Activated T-helper 1 cell treated with anti-CD3 and anti-CD28 coated beads, Interleukin-2, amount 50 U/mL, for 16 hours (primary cell): ENCODE results near the gene KAT8.

ENCODE experiments used
- DNase-seq, 2 donors: peaks; one replicate each; pipeline ENCODE4 v3.0.0-alpha.2; 2020; ENCODE audit warnings: low read depth in 1 of 2, low spot score in 1 of 2

KAT8 gene

DNA sequence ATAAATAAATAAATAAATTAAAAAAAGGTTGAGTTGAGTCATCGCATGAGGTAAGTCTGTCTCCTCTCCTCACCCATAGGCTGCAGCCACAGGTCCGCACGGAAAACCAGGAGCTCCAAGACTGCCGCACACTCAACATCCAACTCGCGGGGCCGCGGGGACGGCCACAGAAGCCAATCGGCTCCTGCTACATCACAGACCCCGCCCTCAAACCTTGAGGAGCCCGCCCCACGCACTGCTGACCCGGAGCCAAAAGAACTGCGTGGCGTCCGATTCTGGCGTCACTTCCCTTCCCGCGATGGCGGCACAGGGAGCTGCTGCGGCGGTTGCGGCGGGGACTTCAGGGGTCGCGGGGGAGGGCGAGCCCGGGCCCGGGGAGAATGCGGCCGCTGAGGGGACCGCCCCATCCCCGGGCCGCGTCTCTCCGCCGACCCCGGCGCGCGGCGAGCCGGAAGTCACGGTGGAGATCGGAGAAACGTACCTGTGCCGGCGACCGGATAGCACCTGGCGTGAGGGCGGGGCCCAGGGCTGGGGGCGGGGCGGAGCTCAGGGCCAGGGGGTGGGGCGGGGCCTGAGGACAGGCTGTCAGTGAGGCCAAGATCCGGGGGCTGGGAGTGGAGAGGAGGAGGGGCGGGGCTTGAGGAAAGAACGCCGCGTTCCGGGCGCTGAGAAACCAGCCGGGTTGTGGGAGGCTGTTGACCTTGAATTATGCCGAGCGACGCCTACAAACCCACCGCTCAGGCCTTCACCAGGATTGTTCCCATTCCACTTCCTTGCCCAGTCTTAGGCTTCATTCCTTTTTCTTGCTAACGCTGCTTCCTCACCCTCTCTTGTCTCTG is at the start of gene KAT8:
TSS of gene KAT8 (plus strand) at position 281 of the 839 bp plus-strand sequence. CDS start at position 299, 18 bp downstream.
- DNase-seq = peak; percentile 92 to 95

DNA sequence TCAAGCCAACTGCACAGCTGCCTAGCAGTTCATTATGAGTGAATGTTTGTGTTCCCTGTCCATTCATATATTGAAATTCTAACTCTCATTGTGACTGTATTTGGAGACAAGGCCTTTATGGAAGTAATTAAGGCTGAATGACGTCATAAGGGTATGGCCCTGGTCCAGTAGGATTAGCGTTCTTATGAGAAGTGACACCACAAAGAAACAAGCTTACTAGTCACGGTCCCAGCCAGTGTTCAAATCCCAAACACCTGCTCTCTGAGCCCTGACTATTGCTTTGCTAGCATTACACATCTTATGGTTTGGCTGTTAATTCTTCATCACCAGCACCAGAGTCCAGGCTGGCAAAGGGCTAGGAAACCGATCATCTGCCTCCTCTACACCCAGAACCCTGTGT is 45.6 kb upstream of the KAT8 start:
- no peak for DNase-seq

- DNase-seq = no peak
Observed at GRCh38 chr16:31072540-31073141, 44.8 kb upstream of the KAT8 start.

GRCh38 chr16:31073142-31073969 is 44.1 kb upstream of the KAT8 start:
- peak; percentile 75 to 77 for DNase-seq

DNA sequence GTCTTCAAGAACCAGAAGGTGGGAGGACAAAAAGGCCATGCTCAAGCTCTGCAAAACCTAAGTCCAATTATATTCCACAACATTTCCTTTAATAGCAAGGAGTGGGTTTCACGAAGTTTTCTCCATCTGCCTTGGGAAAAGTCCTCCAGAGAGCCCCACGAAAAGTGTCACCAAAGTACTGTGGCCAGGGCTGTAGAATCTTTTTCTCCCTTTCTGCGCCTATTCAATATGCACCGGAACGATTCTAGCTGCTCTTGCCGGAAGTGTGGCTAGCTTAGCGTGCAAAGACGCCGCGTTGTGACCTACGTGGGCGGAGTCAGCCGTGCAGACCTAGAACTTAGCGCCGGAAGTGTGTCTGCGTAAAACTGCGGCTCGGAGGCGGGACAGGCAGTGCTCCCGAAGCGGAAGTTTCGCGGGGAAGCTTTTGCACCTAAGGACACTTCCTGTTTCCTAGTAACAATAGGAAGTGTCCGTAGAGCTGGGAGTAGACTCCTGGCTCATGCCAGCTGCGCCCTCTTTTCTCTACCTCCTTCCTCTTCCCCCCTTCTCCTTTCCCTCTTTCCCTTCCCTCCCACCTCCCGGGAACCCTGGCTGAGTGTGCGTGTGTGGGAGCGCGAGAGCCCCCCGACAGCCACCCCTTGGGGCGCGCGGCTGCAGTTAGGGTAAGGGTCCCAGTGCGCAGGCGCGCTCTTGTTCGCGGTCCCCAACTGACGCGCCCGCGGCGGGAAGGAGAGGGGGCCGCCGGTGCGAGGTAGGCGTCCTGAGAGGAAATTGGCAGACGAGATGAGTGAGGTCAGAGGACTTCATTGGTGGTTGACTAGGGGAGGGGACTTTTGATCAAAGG is 43.3 kb upstream of the KAT8 start, which contains the start of the genes ZNF646 and ZNF668:
TSS of gene ZNF646 (plus strand) at position 453 of the 844 bp plus-strand sequence. CDS start 1,903 bp downstream, outside the sequence.
TSS of gene ZNF668 (minus strand) at position 271 of the 844 bp plus-strand sequence. CDS start 9,781 bp downstream, outside the sequence.
- DNase-seq = peak; percentile 93 to 96

- DNase-seq = no peak
Observed at GRCh38 chr16:31074814-31075183, 42.7 kb upstream of the KAT8 start.

DNA sequence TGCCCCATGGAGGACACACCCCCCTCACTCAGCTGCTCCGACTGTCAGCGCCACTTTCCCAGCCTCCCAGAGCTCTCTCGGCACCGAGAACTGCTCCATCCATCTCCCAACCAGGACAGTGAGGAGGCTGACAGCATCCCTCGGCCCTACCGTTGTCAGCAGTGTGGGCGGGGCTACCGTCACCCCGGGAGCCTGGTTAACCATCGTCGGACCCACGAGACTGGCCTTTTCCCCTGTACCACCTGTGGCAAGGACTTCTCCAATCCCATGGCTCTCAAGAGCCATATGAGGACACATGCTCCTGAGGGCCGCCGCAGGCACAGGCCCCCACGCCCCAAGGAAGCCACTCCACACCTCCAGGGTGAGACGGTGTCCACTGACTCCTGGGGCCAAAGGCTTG is 41.1 kb upstream of the KAT8 start:
- no peak for DNase-seq

DNA sequence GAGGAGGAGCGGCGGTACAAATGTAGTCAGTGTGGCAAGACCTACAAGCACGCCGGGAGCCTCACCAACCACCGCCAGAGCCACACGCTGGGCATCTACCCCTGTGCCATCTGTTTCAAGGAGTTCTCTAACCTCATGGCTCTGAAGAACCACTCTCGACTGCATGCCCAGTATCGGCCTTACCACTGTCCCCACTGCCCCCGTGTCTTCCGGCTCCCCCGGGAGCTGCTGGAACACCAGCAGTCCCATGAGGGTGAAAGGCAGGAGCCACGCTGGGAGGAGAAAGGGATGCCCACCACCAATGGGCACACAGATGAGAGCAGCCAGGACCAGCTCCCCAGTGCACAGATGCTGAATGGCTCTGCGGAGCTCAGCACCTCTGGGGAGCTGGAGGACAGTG is 40.4 kb upstream of the KAT8 start:
- no peak for DNase-seq

DNA sequence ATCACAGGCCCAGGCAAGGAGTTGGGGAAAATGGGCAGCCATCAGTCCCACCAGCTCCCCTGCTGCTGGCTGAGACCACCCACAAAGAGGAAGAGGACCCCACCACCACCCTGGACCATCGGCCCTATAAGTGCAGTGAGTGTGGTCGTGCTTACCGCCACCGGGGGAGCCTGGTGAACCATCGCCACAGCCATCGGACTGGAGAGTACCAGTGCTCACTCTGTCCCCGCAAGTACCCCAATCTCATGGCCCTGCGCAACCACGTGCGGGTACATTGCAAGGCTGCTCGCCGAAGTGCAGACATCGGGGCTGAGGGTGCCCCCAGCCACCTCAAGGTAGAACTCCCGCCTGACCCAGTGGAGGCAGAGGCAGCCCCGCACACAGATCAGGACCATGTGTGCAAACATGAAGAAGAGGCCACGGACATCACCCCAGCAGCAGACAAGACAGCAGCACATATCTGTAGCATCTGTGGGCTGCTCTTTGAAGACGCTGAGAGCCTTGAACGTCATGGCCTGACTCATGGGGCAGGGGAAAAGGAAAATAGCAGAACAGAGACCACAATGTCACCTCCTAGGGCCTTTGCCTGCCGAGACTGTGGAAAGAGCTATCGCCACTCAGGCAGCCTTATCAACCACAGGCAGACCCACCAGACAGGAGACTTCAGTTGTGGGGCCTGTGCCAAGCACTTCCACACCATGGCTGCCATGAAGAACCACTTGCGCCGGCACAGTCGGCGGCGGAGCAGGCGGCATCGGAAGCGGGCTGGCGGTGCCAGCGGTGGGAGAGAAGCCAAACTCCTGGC is 39.7 kb upstream of the KAT8 start:
- DNase-seq = no peak

GRCh38 chr16:31078597-31079341 is 38.7 kb upstream of the KAT8 start:
- no peak for DNase-seq

GRCh38 chr16:31079342-31079944 is 38.0 kb upstream of the KAT8 start:
- DNase-seq = no peak

DNA sequence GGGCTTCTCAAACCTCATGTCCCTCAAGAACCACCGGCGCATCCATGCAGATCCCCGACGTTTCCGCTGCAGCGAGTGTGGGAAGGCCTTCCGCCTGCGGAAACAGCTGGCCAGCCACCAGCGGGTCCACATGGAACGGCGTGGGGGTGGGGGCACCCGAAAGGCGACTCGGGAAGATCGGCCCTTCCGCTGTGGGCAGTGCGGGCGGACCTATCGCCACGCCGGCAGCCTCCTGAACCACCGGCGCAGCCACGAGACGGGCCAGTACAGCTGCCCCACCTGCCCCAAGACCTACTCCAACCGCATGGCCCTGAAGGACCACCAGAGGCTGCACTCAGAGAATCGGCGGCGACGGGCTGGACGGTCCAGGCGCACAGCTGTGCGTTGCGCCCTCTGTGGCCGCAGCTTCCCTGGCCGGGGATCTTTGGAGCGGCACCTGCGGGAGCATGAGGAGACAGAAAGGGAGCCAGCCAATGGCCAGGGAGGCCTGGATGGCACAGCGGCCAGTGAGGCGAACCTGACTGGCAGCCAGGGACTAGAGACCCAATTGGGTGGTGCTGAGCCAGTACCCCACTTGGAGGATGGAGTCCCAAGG is 37.3 kb upstream of the KAT8 start:
- DNase-seq = no peak

GRCh38 chr16:31080756-31081419 is 36.6 kb upstream of the KAT8 start:
- DNase-seq = no peak

GRCh38 chr16:31081428-31082351 is 35.8 kb upstream of the KAT8 start:
- DNase-seq = no peak

DNA sequence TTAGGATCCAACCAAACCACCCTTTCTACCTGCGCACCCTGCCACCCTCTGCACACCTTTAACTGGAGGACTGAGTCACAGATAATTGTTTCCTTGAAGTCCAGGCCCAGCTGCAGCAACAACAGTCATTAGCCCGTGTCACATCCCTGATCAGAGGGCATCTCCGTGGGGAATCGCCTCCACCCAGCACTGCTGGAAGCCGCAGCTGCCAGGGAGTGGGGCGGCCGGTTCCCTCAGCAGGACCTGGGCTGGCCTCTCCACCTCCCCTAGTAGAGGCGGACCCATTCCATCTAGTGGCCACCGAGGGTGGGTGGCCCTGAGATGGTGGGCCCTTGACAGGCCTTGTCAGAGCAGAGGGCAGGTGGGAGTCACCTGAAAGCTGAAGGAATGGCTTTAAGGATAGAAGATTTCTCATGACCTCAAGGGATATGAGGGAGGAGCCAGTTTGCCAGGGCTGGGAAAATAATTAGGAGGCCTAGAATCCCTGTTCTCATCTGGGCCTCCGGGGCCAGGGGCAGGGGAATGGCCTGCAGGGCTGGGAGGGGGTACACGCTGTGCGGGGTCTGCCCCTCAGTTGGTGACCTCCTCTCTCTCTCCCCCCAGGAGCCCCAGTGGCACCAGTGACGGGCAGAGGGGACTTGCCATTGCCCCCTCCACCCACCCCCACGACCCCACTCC is 35.0 kb upstream of the KAT8 start:
- no peak for DNase-seq

GRCh38 chr16:31083081-31083480 is 34.4 kb upstream of the KAT8 start:
- no peak for DNase-seq
